ENCODE data around the gene EFHD1.
A peak's percentile ranks its signal among the peaks of the same experiment; 100 is the strongest.

Gene EFHD1

DNA sequence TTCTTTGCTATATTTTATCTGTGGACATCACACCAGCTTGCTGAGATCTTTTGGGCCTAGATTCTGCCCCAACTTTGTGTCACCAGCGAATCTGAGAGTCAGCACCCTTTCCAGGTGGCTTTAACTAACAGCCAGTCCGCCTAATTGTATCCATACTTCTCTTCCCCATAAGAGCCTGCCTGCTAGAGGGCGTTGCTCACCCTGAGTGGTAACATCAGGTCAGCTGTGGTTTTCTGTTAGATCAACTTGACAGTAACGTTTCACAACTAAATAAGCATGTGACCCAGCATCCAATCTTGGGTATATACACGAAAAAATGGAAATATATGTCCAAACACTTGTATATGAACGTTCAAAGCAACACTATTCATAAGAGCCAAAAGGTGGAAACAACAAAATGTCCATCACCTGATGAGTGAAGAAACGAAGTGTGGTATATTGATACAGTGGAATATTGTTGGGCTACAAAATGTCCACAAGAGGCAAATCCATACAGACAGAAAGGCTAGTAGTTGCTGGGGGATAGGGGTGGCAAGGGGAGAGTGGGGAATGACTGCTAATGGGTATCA, 24.9 kb downstream of the EFHD1 start:
- TF ChIP-seq, protein P1, sequence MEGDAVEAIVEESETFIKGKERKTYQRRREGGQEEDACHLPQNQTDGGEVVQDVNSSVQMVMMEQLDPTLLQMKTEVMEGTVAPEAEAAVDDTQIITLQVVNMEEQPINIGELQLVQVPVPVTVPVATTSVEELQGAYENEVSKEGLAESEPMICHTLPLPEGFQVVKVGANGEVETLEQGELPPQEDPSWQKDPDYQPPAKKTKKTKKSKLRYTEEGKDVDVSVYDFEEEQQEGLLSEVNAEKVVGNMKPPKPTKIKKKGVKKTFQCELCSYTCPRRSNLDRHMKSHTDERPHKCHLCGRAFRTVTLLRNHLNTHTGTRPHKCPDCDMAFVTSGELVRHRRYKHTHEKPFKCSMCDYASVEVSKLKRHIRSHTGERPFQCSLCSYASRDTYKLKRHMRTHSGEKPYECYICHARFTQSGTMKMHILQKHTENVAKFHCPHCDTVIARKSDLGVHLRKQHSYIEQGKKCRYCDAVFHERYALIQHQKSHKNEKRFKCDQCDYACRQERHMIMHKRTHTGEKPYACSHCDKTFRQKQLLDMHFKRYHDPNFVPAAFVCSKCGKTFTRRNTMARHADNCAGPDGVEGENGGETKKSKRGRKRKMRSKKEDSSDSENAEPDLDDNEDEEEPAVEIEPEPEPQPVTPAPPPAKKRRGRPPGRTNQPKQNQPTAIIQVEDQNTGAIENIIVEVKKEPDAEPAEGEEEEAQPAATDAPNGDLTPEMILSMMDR (IDR thresholded peaks at IDR 0.05; ENCODE audit: extremely low read depth, insufficient read depth, missing control alignments): peak; percentile 10
- no peak for DNase-seq (ENCODE audit: low spot score)
- in situ Hi-C loops (cut with MboI; ENCODE audit: low pct_unique_long_range_greater_than_20kb, low sequenced_read_pairs, unreplicated experiment): no loop called here

- in situ Hi-C loops (cut with MboI; ENCODE audit: low pct_unique_long_range_greater_than_20kb, low sequenced_read_pairs, unreplicated experiment): no loop called here
- TF ChIP-seq, protein P1 (IDR thresholded peaks at IDR 0.05; ENCODE audit: extremely low read depth, insufficient read depth, missing control alignments): no peak
- DNase-seq (ENCODE audit: low spot score): no peak
These were observed 26.0 kb downstream of the EFHD1 start for GRCh38 chr2:232659359-232659758.

- TF ChIP-seq, protein P1 (IDR thresholded peaks at IDR 0.05; ENCODE audit: extremely low read depth, insufficient read depth, missing control alignments): no peak
- DNase-seq (ENCODE audit: low spot score): no peak
- in situ Hi-C loops (cut with MboI; ENCODE audit: low pct_unique_long_range_greater_than_20kb, low sequenced_read_pairs, unreplicated experiment): no loop called here
These were observed 29.3 kb downstream of the EFHD1 start for GRCh38 chr2:232662486-232663260.

- no peak for DNase-seq (ENCODE audit: low spot score)
- TF ChIP-seq, protein P1 (IDR thresholded peaks at IDR 0.05; ENCODE audit: extremely low read depth, insufficient read depth, missing control alignments): no peak
- in situ Hi-C loops (cut with MboI; ENCODE audit: low pct_unique_long_range_greater_than_20kb, low sequenced_read_pairs, unreplicated experiment): no loop called here
These were observed 32.8 kb downstream of the EFHD1 start for GRCh38 chr2:232666051-232666805.

GRCh38 chr2:232667989-232668583, 34.7 kb downstream of the EFHD1 start:
- in situ Hi-C loops (cut with MboI; ENCODE audit: low pct_unique_long_range_greater_than_20kb, low sequenced_read_pairs, unreplicated experiment): no loop called here
- no peak for DNase-seq (ENCODE audit: low spot score)
- TF ChIP-seq, protein P1 (IDR thresholded peaks at IDR 0.05; ENCODE audit: extremely low read depth, insufficient read depth, missing control alignments): no peak

GRCh38 chr2:232668805-232669444, 35.5 kb downstream of the EFHD1 start:
- TF ChIP-seq, protein P1 (IDR thresholded peaks at IDR 0.05; ENCODE audit: extremely low read depth, insufficient read depth, missing control alignments): peak; percentile 18
- DNase-seq (ENCODE audit: low spot score): no peak
- in situ Hi-C loops (cut with MboI; ENCODE audit: low pct_unique_long_range_greater_than_20kb, low sequenced_read_pairs, unreplicated experiment): no loop called here

Data from GM13977 (cell line).